ENCODE results near the gene ERCC2.

GRCh38 chr19:45406226-45407090 lies 36.1 kb upstream of the ERCC2 start, which contains the start of gene POLR1G:
- TF ChIP-seq CTCF (IDR thresholded peaks at IDR 0.05) (peak in 2 of 5 experiments; percentile 72 to 90), EP300 (IDR thresholded peaks at IDR 0.05) (peak; percentile 63 to 82), POLR2A (IDR thresholded peaks at IDR 0.05) (no peak)

Data from tibial nerve (tissue), 4 donors.